Activated CD8-positive, alpha-beta memory T cell treated with anti-CD3 and anti-CD28 coated beads for 36 hours (primary cell): ENCODE measurements around the gene ZNF132. TPM values are rescaled to one million over a fixed set of nuclear protein-coding genes. Genes with fewer than 3 reads are reported as not detected.

Experiments used
- CTCF ChIA-PET: fragments of 350-600 bp; sonication (Branson Sonifier 250); formaldehyde crosslinking; loops from one replicate; lab custom pipeline; 2021; ENCODE audit warnings: antibody characterized with exemption; lab: Charles Lee
- POLR2A ChIA-PET: fragments of 350-600 bp; sonication (Branson Sonifier 250); formaldehyde crosslinking; loops from one replicate; lab custom pipeline; 2021; ENCODE audit warnings: antibody characterized with exemption; lab: Charles Lee
- total RNA-seq, 2 experiments: library from RNA; stranded (reverse); gene quantifications; one replicate each; pipeline ENCODE4 v1.2.3, GENCODE V29; 2021

ZNF132 gene
- total RNA-seq = 1 to 10 TPM; 5.0 to 5.3 TPM

DNA sequence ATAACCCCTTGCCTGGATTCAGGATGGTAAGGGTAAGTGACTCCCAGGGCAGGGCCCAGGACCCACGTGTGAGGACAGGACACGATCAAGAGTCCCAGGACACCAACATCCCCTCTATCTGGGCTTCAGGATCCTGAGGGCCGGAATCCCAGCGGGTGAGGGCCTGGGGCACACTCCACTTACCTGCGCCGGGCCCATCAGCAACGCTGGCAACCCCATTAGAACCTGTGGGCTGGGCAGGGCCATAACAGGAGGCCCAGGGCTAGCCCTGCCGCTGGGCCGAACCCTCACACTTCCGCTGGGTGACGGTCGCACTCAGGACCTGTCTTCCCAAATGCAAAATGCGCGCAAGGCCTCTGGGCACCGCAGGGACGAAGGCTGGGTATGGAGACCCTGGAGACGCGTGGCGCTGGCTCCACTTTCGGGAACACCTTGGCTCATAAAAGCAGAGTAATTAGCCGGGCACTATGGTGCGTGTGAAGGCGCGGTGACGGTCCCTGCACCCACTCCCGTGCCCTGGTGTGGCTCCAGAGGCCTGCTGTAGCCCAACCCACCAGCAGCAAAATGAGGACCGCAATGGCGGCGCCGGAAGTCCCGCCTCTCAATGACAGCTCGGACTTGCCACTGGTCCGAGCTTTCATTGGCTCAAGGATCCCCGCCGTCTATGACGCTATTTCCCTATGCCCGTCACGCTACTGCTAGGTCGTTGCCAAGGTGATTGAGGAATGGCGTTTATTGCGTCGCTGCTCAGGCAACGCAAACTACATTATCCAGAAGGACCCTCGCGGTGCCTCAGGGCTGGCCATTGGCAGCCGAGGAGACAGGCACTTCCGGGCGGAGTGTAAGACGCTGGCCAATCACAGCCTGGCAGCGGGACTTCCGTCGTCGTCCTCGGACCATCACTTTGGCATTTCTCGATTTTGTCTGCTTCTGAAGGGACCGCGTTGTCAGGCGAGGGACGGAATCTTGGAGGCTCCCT is at the start of gene ZNF132:
Gene ZNF132 (minus strand): TSS at position 578 of the 979 bp plus-strand sequence. CDS start 332 bp downstream, at position 246.
- ChIA-PET CTCF (interaction anchor here (1.1 kb wide), 1 partner anchor 11 kb away, joined by 3 read pairs; no protein-coding TSS in a partner anchor), POLR2A (interaction anchor here (0.6 kb wide), 2 partner anchors 12 to 36 kb away, joined by 3 to 8 read pairs; partner anchors contain the start of gene ZNF324B)

GRCh38 chr19:58484349-58484748 is 44.4 kb upstream of the ZNF132 start:
- CTCF ChIA-PET = interaction anchor here (0.7 to 1.0 kb wide), 2 partner anchors 30 to 223 kb away, joined by 3 read pairs; no protein-coding TSS in a partner anchor
- POLR2A ChIA-PET = interaction anchor here (0.6 kb wide), 2 partner anchors 122 to 180 kb away, joined by 3 to 5 read pairs; no protein-coding TSS in a partner anchor

GRCh38 chr19:58483776-58484175 is 43.8 kb upstream of the ZNF132 start:
- ChIA-PET CTCF (interaction anchor here (0.7 to 1.0 kb wide), 2 partner anchors 30 to 223 kb away, joined by 3 read pairs; no protein-coding TSS in a partner anchor), POLR2A (no interaction called here)

DNA sequence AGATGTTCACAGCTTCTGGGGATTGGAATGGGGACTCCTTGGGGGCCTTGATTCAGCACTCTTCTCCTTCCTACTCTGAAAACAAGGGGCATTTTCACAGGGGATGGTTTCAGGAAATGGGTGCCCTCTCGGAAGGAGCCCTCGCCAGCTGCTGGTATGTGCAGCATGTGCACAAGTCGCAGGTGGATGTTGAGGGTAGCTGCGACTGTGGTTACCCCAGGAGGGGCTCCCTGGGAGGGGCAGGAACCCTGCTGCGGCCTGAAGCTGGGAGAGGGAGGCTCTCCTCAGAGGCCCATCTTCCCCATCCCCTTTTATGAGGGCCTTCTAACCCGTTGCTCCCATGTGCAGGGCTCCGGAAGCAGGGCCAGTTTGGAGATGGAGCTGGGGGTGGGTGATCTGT is 42.4 kb upstream of the ZNF132 start:
- ChIA-PET CTCF (interaction anchor here (1.2 kb wide), 1 partner anchor 37 kb away, joined by 6 read pairs; the partner anchor contains the start of gene ZBTB45), POLR2A (no interaction called here)

DNA sequence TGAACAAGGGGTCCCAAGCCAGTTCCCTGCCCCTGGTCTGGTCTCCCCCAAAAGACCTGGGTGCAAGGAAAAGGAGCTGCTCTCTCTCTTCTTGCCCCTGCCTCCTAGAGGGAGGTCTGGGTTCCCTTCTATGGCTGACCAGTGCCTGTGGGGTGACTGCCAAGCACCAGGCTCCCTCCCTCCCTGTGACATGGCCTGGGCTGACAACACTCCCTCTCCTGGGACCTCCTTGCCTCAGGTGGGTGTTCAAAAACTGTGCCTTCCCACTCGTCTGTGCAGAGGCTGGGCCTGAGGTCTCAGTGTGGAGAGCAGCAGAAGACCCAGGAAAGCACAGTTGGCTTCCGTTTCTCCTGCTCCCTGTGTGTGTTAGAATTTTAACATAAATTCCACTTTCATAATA is 40.9 kb upstream of the ZNF132 start:
- ChIA-PET CTCF (no interaction called here), POLR2A (no interaction called here)

DNA sequence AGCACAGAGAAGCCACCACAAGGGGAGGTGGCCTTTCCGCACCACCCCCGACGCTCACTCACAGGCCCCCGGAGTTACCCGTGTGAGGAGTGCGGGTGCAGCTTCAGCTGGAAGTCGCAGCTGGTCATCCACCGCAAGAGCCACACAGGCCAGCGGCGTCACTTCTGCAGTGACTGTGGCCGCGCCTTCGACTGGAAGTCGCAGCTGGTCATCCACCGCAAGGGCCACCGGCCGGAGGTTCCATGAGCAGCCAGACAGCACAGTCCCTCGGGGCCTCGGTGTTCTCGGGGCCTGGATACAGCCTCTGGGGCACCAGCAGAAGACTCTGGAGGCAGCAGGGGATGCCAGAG is 40.5 kb upstream of the ZNF132 start:
- CTCF ChIA-PET = no interaction called here
- POLR2A ChIA-PET = no interaction called here

DNA sequence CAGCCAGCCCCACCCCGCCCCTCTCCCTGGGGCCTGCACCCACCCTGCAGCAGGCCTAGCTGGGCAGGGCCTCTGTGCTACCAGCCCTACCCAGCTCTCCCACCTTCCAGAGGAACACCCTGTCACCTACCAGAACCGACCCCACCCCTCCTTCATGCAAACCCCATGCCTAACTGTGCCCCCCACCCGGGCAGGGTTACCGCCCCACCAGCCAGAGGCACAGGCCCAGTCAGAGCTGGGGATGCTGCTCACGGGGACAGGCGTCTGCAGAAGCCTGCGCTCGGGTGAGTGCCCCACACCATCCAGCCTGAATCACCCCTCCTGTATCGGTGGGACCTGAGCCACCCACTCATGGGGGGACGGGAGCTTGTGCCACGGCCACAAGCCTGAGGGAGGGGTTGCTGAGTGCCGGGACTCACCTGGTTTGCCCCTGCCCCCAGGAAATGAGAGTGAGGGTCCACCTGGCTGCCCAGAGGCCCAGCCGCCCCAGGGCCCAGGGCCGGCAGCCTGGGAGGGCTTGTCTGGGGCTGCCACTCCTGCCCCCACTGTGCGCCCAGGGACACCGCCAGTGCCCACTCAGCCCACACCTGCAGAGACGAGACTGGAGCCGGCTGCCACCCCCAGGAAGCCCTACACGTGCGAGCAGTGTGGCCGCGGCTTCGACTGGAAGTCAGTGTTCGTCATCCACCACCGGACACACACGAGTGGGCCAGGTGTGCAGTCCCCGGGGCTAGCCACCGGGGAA is 40.0 kb upstream of the ZNF132 start:
- POLR2A ChIA-PET = no interaction called here

DNA sequence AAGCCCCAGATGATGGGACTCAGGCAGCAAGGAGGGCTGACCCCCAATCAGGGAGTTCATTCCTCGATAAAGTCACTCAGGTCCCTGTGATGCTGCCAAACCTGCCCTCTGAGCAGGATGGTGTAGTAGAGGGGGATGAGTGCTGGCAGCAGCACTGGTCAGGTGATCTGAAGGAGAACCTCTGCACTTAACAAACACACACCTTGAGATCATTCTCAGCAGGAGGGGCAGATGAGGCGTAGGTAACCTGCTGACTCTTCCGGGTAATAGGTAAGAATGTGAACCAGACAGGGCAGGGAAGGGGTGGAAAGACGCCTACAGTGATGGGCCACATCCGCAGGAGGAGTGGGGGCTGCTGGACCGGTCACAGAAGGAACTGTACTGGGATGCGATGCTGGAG is 39.4 kb upstream of the ZNF132 start:
- POLR2A ChIA-PET = interaction anchor here (0.6 kb wide), 1 partner anchor 10 kb away, joined by 7 read pairs; no protein-coding TSS in a partner anchor
- CTCF ChIA-PET = interaction anchor here (1.0 kb wide), 1 partner anchor 35 kb away, joined by 4 read pairs; no protein-coding TSS in a partner anchor

More for the DNA sequence above, 40.0 kb upstream of the ZNF132 start:
- CTCF ChIA-PET = no interaction called here

GRCh38 chr19:58477871-58478270 is 37.9 kb upstream of the ZNF132 start:
- POLR2A ChIA-PET = no interaction called here
- CTCF ChIA-PET = interaction anchor here (1.2 kb wide), 1 partner anchor 42 kb away, joined by 4 read pairs; the partner anchor contains the start of gene ZBTB45

GRCh38 chr19:58477130-58477529 is 37.2 kb upstream of the ZNF132 start:
- ChIA-PET CTCF (no interaction called here), POLR2A (interaction anchor here (0.9 kb wide), 1 partner anchor 43 kb away, joined by 3 read pairs; the partner anchor contains the start of gene ZBTB45)

- CTCF ChIA-PET = no interaction called here
- POLR2A ChIA-PET = interaction anchor here (0.9 to 2.2 kb wide), 2 partner anchors 13 to 43 kb away, joined by 3 to 13 read pairs; partner anchors contain the start of gene ZBTB45
Measured at GRCh38 chr19:58476498-58477015, 36.6 kb upstream of the ZNF132 start.

GRCh38 chr19:58475714-58476497 is 36.0 kb upstream of the ZNF132 start, which contains the start of gene ZNF446:
Gene ZNF446, plus strand, starts transcription at chr19:58476352. Its CDS starts 867 bp downstream, at chr19:58477219.
- ChIA-PET CTCF (interaction anchor here (1.1 kb wide), 1 partner anchor 103 kb away, joined by 3 read pairs; no protein-coding TSS in a partner anchor), POLR2A (interaction anchor here (0.5 to 2.2 kb wide), 4 partner anchors 14 to 100 kb away, joined by 3 to 13 read pairs (median 6); partner anchors contain the start of gene ZNF584)

GRCh38 chr19:58474997-58475713 is 35.2 kb upstream of the ZNF132 start:
- ChIA-PET CTCF (interaction anchor here (1.1 kb wide), 1 partner anchor 103 kb away, joined by 3 read pairs; no protein-coding TSS in a partner anchor), POLR2A (interaction anchor here (0.5 to 2.2 kb wide), 4 partner anchors 15 to 100 kb away, joined by 3 to 13 read pairs (median 6); partner anchors contain the start of gene ZNF584)

GRCh38 chr19:58474291-58474996 is 34.5 kb upstream of the ZNF132 start:
- CTCF ChIA-PET = interaction anchor here (1.1 kb wide), 1 partner anchor 104 kb away, joined by 3 read pairs; no protein-coding TSS in a partner anchor

GRCh38 chr19:58473775-58474174 is 33.8 kb upstream of the ZNF132 start:
- ChIA-PET CTCF (no interaction called here), POLR2A (interaction anchor here (0.6 to 1.0 kb wide), 2 partner anchors 11 to 15 kb away, joined by 3 read pairs; no protein-coding TSS in a partner anchor)

More at GRCh38 chr19:58474291-58474996, 34.5 kb upstream of the ZNF132 start:
- POLR2A ChIA-PET = interaction anchor here (0.6 to 2.2 kb wide), 3 partner anchors 12 to 16 kb away, joined by 3 to 13 read pairs (median 3); no protein-coding TSS in a partner anchor

DNA sequence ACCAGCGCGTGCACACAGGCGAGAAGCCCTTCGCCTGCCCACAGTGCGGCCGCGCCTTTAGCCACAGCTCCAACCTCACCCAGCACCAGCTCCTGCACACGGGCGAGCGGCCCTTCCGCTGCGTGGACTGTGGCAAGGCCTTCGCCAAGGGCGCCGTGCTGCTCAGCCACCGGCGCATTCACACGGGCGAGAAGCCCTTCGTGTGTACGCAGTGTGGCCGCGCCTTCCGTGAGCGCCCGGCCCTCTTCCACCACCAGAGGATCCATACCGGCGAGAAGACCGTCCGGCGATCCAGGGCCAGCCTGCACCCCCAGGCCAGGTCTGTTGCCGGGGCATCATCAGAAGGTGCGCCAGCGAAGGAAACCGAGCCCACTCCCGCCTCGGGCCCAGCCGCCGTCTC is 31.8 kb upstream of the ZNF132 start:
- CTCF ChIA-PET = interaction anchor here (0.6 kb wide), 1 partner anchor 69 kb away, joined by 5 read pairs; no protein-coding TSS in a partner anchor
- POLR2A ChIA-PET = no interaction called here
